Stimulated activated CD4-positive, alpha-beta T cell treated with anti-CD3 and anti-CD28 coated beads, Interleukin-4, amount 100 ng/mL, for 1 hour (primary cell): Measurements from ENCODE around the gene CHD5.

ENCODE experiments used
- DNase-seq: peaks from one replicate; pipeline ENCODE4 v3.0.0-alpha.2; 2020

CHD5 gene

DNA sequence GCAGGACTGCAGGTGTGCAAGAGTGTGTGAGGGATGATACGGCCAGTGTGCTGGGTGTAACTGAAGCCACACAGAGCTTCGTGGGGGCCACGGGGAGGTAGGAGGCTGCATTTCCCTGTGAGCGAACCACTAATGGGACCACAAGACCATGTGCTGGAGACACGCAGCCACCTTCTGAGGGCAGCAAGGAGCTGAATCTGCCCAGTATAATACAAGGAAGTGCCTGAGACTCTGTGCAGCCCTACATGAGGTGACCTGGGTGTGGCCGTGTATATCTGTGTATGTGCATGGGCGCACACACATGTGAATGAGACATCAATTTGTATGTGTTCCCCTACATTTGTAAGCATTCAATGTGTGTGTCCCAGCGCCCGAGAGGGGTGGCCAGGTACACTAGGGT lies 50.8 kb downstream of the CHD5 start:
- no peak for DNase-seq

DNA sequence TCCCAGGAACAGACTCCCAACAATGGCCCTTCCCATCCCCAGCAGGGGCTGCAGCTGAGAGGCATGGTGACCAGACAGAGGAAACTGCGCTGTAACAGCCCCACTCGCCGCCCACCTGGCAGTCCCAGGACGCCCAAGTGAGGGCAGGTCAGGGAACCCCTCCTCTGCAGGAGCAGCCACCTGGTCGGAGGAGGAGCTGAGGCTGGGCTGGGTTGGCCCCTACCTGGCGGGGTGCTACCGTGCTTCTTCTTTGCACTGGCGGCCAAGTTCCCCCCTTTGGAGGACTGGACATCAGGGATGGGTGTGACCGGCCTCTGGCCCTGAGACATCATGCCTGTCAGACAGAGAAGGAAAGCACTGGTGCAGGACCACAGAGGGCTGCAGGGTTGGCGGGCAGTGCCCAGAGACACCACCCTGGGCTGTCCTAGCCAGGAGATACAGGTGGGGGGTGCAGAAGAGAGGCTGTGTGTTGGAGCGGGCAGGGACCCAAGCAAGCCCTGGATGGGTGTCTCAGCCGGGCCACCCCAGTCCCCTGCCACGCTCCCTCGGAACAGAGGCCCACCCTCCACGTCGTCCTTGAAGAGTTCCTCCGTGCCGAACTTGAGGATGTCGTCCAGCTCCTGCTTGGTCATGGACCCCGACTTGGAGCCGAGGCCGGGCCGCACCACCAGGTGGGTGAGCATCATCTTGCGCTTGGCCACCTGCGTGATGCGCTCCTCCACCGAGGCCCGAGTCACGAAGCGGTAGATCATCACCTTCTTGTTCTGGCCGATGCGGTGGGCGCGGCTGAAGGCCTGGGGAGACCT lies 51.6 kb downstream of the CHD5 start:
- DNase-seq = no peak

DNA sequence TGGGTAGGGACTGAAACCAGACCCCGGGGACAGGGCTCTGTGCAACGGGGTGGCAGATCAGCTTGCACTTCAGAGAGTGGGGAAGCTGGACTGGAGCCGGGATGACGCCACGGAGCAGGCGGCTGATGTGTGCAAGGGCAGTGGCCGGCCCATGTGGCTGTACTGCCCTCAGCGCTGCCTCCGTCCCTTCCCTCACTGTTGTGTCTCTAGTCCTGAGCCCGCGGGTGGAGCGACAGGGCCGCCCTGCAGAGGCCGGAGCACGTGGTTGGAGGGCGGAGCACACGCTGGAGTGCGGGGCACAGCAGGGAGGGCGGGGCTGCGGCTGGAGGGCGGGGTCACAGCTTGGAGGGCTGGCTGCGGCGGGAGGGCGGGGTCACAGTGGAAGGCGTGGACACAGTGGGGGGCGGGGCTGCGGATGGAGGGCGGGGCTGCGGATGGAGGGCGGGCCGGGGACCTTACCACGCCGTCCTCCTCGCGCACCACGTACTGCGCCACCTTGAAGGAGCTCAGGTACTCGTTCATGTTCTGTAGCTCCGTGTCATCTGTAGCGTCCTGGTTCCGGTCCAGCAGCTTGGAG lies 52.4 kb downstream of the CHD5 start:
- peak; percentile 79 for DNase-seq

DNA sequence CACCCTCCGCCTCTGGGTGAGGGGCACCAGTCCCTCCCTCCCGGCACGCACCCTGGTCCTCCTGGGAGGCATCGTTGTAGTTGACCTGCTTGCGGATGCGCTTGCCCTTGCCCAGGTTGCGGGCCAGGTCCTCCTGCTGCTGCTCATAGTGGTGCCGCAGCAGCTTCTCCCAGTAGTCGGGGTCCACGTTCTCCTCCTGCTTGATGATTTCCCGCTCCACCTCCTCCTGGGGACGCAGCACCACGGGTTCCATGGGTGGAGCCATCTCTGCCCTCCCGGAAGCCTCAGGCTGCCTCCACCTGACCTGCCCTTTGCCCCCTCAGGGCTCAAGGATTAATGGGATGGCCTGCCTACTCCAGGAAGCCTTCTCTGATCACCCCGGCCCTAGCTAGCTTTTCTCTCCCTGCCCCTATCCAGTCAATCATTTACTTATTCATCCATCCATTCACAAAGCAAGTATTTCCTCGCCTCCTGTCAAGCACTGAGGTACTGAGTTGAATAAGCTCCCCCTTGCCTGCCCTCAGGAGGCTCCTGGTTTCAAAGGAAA lies 53.5 kb downstream of the CHD5 start:
- no peak for DNase-seq

DNA sequence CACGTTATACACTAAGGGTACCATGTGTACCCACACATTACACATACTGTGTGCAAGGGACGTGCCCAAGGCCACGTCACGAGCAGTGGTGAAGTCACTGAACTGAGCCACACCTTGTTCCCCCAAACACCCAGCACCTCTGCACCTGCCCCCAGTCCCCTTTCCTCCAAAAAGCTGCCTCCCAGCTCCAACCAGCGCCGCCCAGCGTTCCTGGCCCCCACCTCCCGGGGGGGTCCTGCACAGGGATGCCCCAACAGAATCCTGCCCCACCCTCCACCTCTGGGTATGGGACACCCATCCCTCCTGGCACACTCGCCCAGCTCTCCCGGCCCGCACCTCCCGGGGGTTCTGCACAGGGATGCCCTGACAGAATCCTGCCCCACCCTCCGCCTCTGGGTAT lies 54.1 kb downstream of the CHD5 start:
- DNase-seq = no peak

DNA sequence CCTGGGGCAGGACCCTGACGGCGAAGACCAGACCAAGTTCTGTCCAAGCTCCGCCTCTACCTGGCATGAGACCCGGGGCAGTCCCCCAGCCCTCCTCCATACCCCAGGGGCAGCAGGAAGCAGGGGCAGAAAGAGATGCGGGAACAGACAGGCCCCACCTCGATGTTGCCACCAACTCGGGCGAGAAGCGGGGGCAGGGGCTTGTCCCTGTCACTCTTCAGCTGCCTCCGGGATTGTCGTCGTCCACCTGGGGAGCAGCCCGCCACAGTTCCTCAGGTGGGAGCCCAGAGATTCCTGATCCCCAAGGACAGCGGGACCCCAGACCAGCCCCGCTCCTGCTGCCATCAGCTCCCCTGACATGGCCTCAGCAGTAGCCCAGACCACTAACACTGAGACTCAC lies 54.8 kb downstream of the CHD5 start:
- no peak for DNase-seq

DNA sequence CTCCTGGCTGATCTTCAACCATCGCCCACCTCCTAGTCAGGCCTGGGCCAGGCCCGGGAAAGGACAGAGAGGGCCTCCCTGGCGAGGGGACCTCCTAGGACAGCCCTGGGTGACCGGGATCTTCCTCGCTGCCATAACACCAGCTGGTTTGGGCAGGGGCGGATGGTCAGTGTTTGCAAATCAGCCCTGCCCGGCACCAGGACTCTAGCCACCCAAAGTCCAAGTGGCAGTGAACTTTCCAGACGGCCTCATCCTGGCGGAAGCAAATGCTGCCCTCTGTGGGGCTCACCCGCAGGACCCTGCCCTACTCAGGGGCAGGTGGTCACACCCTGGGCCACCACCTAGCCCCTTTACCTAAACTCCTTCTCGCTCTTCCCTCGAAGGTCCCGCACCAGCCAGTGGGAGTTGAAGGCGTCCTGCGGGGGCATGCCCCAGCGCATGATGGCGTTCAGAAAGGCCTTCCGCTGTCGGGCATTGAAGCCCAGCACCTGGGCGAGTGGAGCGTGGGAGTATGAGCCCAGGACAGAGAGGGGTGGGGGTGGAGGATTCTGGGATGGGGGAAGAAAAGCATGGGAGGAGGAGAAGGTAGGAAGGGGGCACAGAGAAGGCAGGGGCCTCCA lies 55.3 kb downstream of the CHD5 start:
- no peak for DNase-seq

GRCh38 chr1:6124341-6124740 lies 55.8 kb downstream of the CHD5 start:
- no peak for DNase-seq

DNA sequence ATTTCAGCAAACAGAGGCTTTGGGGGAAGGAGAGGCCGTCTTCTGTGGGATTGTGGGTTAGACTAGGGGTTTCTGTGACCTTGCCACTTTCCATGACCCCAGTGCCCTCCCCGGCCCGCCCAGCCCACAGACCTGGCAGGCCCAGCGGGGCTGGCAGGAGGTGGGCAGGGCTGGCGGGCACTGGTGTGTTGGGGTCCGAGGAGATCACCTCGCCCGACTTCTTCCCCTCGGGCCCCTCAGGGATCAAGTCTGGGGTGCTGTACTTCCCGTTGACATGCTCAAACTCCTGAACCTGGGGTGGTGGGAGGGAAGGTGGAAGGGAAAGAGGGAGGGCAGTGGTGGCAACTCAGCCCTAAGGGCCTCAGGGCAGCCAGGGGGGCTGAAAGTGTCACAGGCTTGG lies 56.3 kb downstream of the CHD5 start:
- DNase-seq = no peak

DNA sequence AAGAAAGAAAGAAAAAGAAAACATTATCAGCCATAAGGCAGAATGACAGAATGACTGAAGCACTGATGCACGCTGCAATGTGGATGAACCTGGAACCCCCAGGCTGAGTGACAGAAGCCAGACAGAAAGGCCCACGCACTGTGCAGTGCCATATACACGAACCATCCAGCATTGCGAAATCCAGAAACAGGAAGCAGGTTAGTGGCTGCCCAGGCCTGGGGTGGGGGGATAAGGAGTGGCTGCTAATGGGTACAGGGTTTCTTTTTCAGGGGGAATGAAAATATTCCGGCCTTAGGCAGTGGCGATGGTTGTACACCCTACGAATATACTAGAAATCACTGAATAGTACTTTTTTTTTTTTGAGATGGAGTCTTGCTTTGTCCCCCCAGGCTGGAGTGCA lies 57.0 kb downstream of the CHD5 start:
- DNase-seq = no peak

DNA sequence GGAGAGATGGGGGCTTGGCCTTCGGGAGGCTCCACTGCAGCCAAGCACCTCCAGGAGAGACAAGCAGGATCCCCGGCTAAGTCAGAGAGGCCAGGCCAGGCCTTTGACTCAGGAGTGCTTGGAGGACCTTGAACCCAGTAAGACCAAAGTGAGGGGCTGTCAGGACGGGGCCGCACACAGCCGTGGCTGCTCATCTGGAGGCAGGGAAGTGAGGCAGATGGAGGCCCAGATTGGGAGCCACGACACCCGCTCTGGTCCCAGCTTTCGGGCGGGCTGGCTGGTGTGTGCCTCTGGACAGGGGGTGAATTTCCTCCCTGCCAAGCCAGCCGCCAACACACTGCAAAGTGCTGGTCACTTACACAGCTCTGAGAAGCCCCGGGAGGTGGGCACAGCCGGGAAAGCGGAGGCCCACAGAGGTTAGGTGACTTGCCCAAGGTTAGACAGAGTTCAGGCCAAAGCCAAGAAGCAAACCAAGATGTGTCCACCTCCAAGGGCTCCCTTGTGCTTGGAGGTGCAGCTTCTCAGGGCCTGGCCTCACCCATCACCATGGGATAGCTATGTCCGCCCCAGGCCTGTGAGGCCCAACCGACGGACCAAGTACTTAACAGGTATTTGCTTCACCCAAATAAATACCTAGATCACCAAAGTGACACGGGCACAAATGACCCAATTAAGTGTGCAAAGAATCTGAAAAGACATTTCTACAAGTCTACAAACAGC lies 58.3 kb downstream of the CHD5 start:
- DNase-seq = no peak

- DNase-seq = no peak
These were observed 59.1 kb downstream of the CHD5 start for GRCh38 chr1:6121021-6121421.

DNA sequence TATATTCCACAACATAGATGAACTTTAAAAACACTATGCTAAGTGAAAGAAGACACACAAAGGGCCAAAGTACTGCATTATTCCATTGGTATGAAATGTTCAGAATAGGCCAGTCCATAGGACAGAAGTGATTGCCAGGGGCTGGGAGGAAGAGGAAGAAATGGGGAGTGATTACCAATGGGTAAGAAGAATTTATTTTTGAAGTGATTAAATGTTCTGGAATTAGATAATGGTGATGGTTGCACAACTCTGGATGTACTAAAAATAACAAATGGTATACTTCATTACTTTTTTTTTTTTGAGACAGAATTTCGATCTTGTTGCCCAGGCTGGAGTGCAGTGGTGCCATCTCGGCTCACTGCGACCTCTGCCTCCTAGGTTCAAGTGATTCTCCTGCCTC lies 61.7 kb downstream of the CHD5 start:
- DNase-seq = no peak

DNA sequence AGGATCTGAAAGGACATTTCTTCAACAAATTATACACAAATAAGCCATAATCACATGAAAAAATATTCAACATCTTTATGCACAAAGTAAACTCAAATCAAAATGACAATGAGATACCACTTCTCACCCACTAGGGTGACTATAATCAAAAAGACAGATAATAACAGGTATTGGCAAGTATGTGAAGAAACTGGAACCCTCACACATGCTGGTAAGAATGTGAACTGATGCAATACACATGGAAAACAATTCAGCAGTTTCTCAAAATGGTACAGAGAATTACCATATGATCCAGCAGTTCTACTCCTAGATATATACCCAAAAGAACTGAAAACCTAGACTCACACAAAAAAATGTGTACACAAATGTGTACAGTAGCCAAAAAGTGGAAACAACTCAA lies 62.5 kb downstream of the CHD5 start:
- DNase-seq = no peak

- DNase-seq = no peak
These were observed 63.1 kb downstream of the CHD5 start for GRCh38 chr1:6117064-6117463.

DNA sequence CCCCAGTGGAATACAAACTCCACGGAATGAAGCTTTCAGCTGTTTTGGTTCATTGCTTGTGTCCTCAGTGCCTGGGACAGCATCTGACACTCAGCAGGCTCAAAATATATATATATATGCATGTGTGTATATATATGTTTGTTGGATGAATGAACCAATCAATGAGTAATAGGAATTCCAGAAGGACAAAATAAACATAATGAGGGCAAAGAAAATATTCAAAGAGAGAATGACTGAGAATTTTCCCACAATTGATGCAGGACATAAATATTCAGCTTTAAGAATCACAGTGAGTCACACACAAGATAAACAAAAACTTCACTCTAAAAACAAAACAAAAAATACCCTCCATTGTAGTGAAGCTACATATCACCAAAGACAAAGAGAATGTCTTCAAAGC lies 64.0 kb downstream of the CHD5 start:
- no peak for DNase-seq

DNA sequence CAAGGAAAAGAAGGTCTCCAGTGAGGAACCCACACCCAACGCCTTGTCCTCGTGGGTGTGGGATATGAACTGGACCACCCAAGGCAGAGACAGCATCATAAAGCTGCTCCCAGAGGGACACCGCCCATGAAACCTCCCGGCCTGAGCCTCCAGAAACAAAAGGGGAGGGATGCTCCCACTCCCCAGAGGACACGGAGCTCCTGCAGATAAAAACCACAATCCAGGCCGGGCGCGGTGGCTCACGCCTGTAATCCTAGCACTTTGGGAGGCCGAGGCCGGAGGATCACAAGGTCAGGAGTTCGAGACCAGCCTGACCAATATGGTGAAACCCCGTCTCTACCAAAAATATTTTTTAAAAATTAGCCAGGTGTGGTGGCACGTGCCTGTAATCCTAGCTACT lies 66.4 kb downstream of the CHD5 start:
- no peak for DNase-seq

DNA sequence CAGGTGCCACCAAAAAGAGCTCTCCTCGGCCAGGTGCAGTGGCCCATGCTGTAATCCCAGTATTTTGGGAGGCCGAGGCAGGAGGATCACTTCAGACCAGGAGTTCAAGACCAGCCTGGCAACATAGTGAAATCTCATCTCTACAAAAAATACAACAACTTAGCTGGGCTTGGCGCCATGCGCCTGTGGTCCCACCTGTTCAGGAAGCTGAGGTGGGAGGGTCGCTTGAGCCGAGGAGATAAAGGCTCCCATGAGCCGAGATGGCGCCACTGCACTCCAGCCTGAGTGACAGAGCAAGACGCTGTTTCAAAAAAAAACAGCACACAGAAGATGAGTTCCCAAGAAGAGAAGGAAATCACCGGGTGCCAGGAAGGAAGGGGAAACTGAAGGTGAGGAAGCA lies 67.0 kb downstream of the CHD5 start:
- no peak for DNase-seq

DNA sequence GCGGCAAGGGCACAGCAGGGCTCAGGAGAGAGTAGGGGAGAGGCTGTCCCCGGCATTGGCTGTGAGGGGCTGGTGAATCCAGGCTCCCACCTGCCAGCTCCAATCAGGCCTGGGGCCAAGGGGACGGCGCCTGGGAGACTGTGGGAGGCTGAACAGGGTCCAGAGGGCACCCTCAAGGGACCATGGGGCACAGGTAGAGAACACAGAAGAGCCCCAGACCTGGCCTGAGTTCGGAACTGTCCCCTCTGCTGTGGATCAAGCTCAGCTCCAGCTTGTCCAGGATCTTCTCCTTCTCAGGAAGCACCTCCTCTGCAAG lies 67.5 kb downstream of the CHD5 start:
- no peak for DNase-seq

- DNase-seq = no peak
These were observed 68.0 kb downstream of the CHD5 start for GRCh38 chr1:6111991-6112689.

DNA sequence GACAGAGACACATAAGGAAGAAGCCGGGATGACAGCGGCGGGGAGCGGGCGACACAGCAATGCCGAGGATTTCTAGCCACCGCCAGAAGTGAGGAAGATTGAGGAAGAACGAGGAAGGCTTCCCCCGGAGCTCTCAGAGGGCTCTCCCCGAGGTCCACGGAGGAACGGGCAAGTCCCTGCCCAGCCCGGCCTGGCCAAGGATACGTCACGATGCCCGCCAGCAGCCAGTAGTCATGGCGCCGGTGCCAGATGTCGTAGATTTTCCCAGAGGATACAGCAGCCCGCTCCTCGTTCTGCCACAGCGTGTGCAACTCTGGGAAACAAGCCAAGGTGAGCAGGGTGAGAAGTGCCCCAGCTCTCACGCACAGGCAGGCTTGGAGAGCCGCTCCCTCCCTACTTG lies 68.5 kb downstream of the CHD5 start:
- no peak for DNase-seq

DNA sequence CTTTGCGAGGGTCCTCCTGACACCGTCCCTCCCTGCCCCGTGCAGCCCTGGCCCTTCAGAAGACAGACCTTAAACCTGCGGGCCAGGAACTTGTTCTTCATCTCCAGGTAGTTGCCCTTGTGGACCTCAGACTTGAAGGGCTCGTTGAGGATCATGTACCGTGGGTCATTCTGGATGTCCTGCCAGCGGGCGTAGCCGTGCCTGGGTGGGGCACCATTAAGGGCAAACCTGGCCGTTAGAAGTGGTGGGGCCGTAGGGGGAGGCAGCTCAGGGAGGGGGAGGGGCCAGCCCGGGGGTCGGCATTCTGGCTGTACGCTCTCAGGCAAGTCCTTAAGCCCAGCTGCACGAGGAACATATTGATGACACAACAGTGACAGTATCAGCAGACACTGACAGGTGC lies 69.8 kb downstream of the CHD5 start:
- DNase-seq = no peak

DNA sequence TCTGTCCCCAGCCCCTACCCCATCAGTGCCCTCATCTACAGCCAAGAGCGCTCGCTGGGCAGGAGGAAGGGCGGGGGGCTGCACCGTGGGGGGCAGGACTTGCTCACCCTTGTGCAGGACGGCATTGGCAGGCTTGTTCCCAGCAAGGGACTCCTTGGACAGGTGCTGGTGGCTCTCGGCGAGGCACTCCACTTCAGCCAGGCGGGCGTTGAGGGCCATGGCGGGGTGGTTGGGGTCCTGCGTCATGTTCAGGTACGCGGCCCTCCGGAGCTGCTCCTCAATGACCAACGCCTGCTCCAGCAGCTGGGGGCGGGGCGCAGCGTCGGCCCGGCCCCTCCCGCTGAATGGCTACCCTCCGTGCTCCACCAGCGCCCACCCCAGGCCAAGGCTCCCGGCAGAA lies 70.4 kb downstream of the CHD5 start:
- no peak for DNase-seq
